Activated CD4-positive, alpha-beta T cell treated with anti-CD3 and anti-CD28 coated beads for 36 hours (primary cell): ENCODE measurements around the gene NMUR1. TPM values are rescaled to one million over a fixed set of nuclear protein-coding genes. Genes with fewer than 3 reads are reported as not detected.
"Not testable (repeated sequence)": the region's sequence is repeated elsewhere in the genome, so short reads cannot be mapped to it uniquely, and the experiment has no call there.

Source experiments
- ATAC-seq: fragments of 200-7000 bp; cut with Tn5 transposase; one replicate; pipeline ENCODE4 v1.10.0; 2021; ENCODE audit warnings: mild to moderate bottlenecking, moderate library complexity
- CTCF ChIA-PET: fragments of 350-600 bp; sonication (Branson Sonifier 250); formaldehyde crosslinking; loops from one replicate; lab custom pipeline; 2021; ENCODE audit warnings: antibody characterized with exemption; lab: Charles Lee
- POLR2A ChIA-PET: fragments of 350-600 bp; sonication (Branson Sonifier 250); formaldehyde crosslinking; loops from one replicate; lab custom pipeline; 2021; ENCODE audit warnings: antibody characterized with exemption, inconsistent platforms; lab: Charles Lee
- DNase-seq: peaks from one replicate; pipeline ENCODE4 v3.0.0-alpha.2; 2020
- H3K27ac Mint-ChIP-seq: one replicate; pipeline ENCODE4 v1.8.0; 2021; ENCODE audit warnings: mixed read lengths
- H3K27me3 Mint-ChIP-seq: one replicate; pipeline ENCODE4 v1.8.0; 2021; ENCODE audit warnings: mixed read lengths
- H3K36me3 Mint-ChIP-seq: one replicate; pipeline ENCODE4 v1.8.0; 2021; ENCODE audit warnings: low read depth, mixed read lengths
- H3K4me1 Mint-ChIP-seq: one replicate; pipeline ENCODE4 v1.8.0; 2021; ENCODE audit warnings: mixed read lengths
- H3K4me3 Mint-ChIP-seq: one replicate; pipeline ENCODE4 v1.8.0; 2021; ENCODE audit warnings: mild to moderate bottlenecking, moderate library complexity, mixed read lengths
- H3K9me3 Mint-ChIP-seq: one replicate; pipeline ENCODE4 v1.8.0; 2021; ENCODE audit warnings: low read depth, mixed read lengths
- intact Hi-C, 2 experiments: fragments of 100-400 bp; cut with DNase I in 1 of 2; cut with micrococcal nuclease in 1 of 2; formaldehyde crosslinking; loops; one replicate each; pipeline versions ENCODE4 v1.14.2 to v1.15.1; 2022 to 2024; cut with DNase I, micrococcal nuclease
- total RNA-seq, 2 experiments: library from RNA; stranded (reverse); gene quantifications; one replicate each; pipeline ENCODE4 v1.2.3, GENCODE V29; 2021

NMUR1 gene
- total RNA-seq: not detected

- CTCF ChIA-PET: interaction anchor here (0.5 to 1.6 kb wide), 10 partner anchors 9 to 310 kb away, joined by 3 to 14 read pairs (median 4); no protein-coding TSS in a partner anchor
- no peaks in the 10 kb centered on the region for H3K36me3 Mint-ChIP-seq
- H3K27me3 Mint-ChIP-seq: peaks cover 24% of the 10 kb centered on the region
- H3K4me1 Mint-ChIP-seq: peaks cover 7% of the 10 kb centered on the region
- no peak within 1 kb of the TSS for H3K27ac Mint-ChIP-seq
- H3K9me3 Mint-ChIP-seq: no peaks in the 10 kb centered on the region
- no peak within 1 kb of the TSS for H3K4me3 Mint-ChIP-seq
- ATAC-seq: peak; percentile 98
- POLR2A ChIA-PET: no interaction called here
- intact Hi-C loops: loop anchor here (1.0 kb wide), 2 partner anchors 28 to 71 kb away; no protein-coding TSS in a partner anchor
- DNase-seq: peak; percentile 85
These were observed at the start of gene NMUR1 for GRCh38 chr2:231530099-231531011. Gene NMUR1 (minus strand): TSS chr2:231530445. CDS start chr2:231530361, 84 bp downstream.

GRCh38 chr2:231579560-231579959, 49.3 kb upstream of the NMUR1 start:
- Mint-ChIP-seq H3K4me3 (no peak overlapping the region), H3K27me3 (peaks cover 6% of the 10 kb centered on the region), H3K9me3 (peaks cover 5% of the 10 kb centered on the region), H3K36me3 (no peaks in the 10 kb centered on the region), H3K4me1 (no peaks in the 10 kb centered on the region), H3K27ac (no peak overlapping the region)
- CTCF ChIA-PET: interaction anchor here (0.8 kb wide), 1 partner anchor 391 kb away, joined by 3 read pairs; no protein-coding TSS in a partner anchor
- ATAC-seq (no peak), DNase-seq (no peak)
- POLR2A ChIA-PET: no interaction called here
- intact Hi-C loops: no loop called here

GRCh38 chr2:231578655-231579054, 48.4 kb upstream of the NMUR1 start:
- POLR2A ChIA-PET: not testable (repeated sequence)

GRCh38 chr2:231576465-231576864, 46.2 kb upstream of the NMUR1 start:
- Mint-ChIP-seq H3K27ac (no peak overlapping the region), H3K27me3 (peaks cover 8% of the 10 kb centered on the region), H3K9me3 (peaks cover 5% of the 10 kb centered on the region), H3K4me1 (no peaks in the 10 kb centered on the region), H3K4me3 (no peak overlapping the region), H3K36me3 (no peaks in the 10 kb centered on the region)
- POLR2A ChIA-PET: no interaction called here
- no peak for DNase-seq
- CTCF ChIA-PET: no interaction called here
- ATAC-seq: no peak
- intact Hi-C loops: no loop called here

More at GRCh38 chr2:231578655-231579054, 48.4 kb upstream of the NMUR1 start:
- ATAC-seq, intact Hi-C loops, H3K36me3 Mint-ChIP-seq, H3K9me3 Mint-ChIP-seq, H3K4me3 Mint-ChIP-seq, H3K27me3 Mint-ChIP-seq, DNase-seq, H3K27ac Mint-ChIP-seq, H3K4me1 Mint-ChIP-seq: not testable (repeated sequence)
- CTCF ChIA-PET: interaction anchor here (0.6 to 1.4 kb wide), 4 partner anchors 15 to 352 kb away, joined by 3 to 4 read pairs (median 4); no protein-coding TSS in a partner anchor

- no peak for ATAC-seq
- POLR2A ChIA-PET: no interaction called here
- CTCF ChIA-PET: no interaction called here
- H3K9me3 Mint-ChIP-seq: peaks cover 5% of the 10 kb centered on the region
- no peak overlapping the region for H3K27ac Mint-ChIP-seq
- no peak overlapping the region for H3K4me3 Mint-ChIP-seq
- H3K36me3 Mint-ChIP-seq: no peaks in the 10 kb centered on the region
- no peak for DNase-seq
- H3K27me3 Mint-ChIP-seq: peaks cover 8% of the 10 kb centered on the region
- H3K4me1 Mint-ChIP-seq: no peaks in the 10 kb centered on the region
- intact Hi-C loops: no loop called here
These were observed 45.5 kb upstream of the NMUR1 start for GRCh38 chr2:231575612-231576256.

- no peak overlapping the region for H3K4me3 Mint-ChIP-seq
- ChIA-PET CTCF (interaction anchor here (1.0 to 1.2 kb wide), 3 partner anchors 15 to 103 kb away, joined by 3 to 6 read pairs (median 4); no protein-coding TSS in a partner anchor), POLR2A (no interaction called here)
- no peaks in the 10 kb centered on the region for H3K36me3 Mint-ChIP-seq
- peaks cover 2% of the 10 kb centered on the region for H3K9me3 Mint-ChIP-seq
- peaks cover 4% of the 10 kb centered on the region for H3K27me3 Mint-ChIP-seq
- intact Hi-C loops: no loop called here
- H3K27ac Mint-ChIP-seq: no peak overlapping the region
- DNase-seq: no peak
- ATAC-seq: no peak
- H3K4me1 Mint-ChIP-seq: peaks cover 2% of the 10 kb centered on the region
These were observed 43.6 kb upstream of the NMUR1 start for GRCh38 chr2:231573698-231574421.

- ATAC-seq: no peak
- Mint-ChIP-seq H3K27me3 (peaks cover 2% of the 10 kb centered on the region), H3K4me3 (no peak overlapping the region), H3K36me3 (no peaks in the 10 kb centered on the region), H3K27ac (no peak overlapping the region), H3K9me3 (no peaks in the 10 kb centered on the region), H3K4me1 (peaks cover 8% of the 10 kb centered on the region)
- ChIA-PET CTCF (interaction anchor here (0.6 kb wide), 1 partner anchor 20 kb away, joined by 3 read pairs; no protein-coding TSS in a partner anchor), POLR2A (no interaction called here)
- no peak for DNase-seq
- intact Hi-C loops: no loop called here
These were observed 42.9 kb upstream of the NMUR1 start for GRCh38 chr2:231573096-231573495.

GRCh38 chr2:231571661-231572191, 41.5 kb upstream of the NMUR1 start:
- no peaks in the 10 kb centered on the region for H3K36me3 Mint-ChIP-seq
- H3K4me1 Mint-ChIP-seq: peaks cover 8% of the 10 kb centered on the region
- no peak overlapping the region for H3K27ac Mint-ChIP-seq
- ChIA-PET CTCF (interaction anchor here (0.6 to 1.2 kb wide), 3 partner anchors 14 to 144 kb away, joined by 3 read pairs; no protein-coding TSS in a partner anchor), POLR2A (interaction anchor here (0.7 kb wide), 1 partner anchor 352 kb away, joined by 6 read pairs; no protein-coding TSS in a partner anchor)
- intact Hi-C loops: no loop called here
- DNase-seq (no peak), ATAC-seq (no peak)
- H3K4me3 Mint-ChIP-seq: no peak overlapping the region
- peaks cover 2% of the 10 kb centered on the region for H3K27me3 Mint-ChIP-seq
- H3K9me3 Mint-ChIP-seq: no peaks in the 10 kb centered on the region

GRCh38 chr2:231570915-231571314, 40.7 kb upstream of the NMUR1 start:
- ATAC-seq, DNase-seq, H3K4me1 Mint-ChIP-seq, H3K4me3 Mint-ChIP-seq, H3K27me3 Mint-ChIP-seq, intact Hi-C loops, H3K36me3 Mint-ChIP-seq, H3K9me3 Mint-ChIP-seq, H3K27ac Mint-ChIP-seq: not testable (repeated sequence)
- POLR2A ChIA-PET: interaction anchor here (0.7 kb wide), 1 partner anchor 351 kb away, joined by 6 read pairs; no protein-coding TSS in a partner anchor
- CTCF ChIA-PET: interaction anchor here (0.6 kb wide), 1 partner anchor 145 kb away, joined by 3 read pairs; no protein-coding TSS in a partner anchor

GRCh38 chr2:231568785-231569435, 38.7 kb upstream of the NMUR1 start:
- Mint-ChIP-seq H3K4me3 (no peak overlapping the region), H3K27me3 (peaks cover 2% of the 10 kb centered on the region), H3K9me3 (no peaks in the 10 kb centered on the region), H3K4me1 (peaks cover 8% of the 10 kb centered on the region), H3K27ac (no peak overlapping the region), H3K36me3 (no peaks in the 10 kb centered on the region)
- ATAC-seq (peak; percentile 95), DNase-seq (peak; percentile 59)
- ChIA-PET POLR2A (interaction anchor here (0.6 to 0.9 kb wide), 2 partner anchors 20 to 33 kb away, joined by 3 read pairs; no protein-coding TSS in a partner anchor), CTCF (interaction anchor here (1.1 to 1.5 kb wide), 6 partner anchors 10 to 108 kb away, joined by 3 to 9 read pairs (median 4); no protein-coding TSS in a partner anchor)
- intact Hi-C loops: no loop called here
